Measurements from ENCODE around the gene PTK6. TPM values are rescaled to one million over a fixed set of nuclear protein-coding genes. Genes with fewer than 3 reads are reported as not detected.

Gene PTK6
- total RNA-seq, 4 donors from 2014 or later = 0.06 to 1.2 (median 0.23) TPM

DNA sequence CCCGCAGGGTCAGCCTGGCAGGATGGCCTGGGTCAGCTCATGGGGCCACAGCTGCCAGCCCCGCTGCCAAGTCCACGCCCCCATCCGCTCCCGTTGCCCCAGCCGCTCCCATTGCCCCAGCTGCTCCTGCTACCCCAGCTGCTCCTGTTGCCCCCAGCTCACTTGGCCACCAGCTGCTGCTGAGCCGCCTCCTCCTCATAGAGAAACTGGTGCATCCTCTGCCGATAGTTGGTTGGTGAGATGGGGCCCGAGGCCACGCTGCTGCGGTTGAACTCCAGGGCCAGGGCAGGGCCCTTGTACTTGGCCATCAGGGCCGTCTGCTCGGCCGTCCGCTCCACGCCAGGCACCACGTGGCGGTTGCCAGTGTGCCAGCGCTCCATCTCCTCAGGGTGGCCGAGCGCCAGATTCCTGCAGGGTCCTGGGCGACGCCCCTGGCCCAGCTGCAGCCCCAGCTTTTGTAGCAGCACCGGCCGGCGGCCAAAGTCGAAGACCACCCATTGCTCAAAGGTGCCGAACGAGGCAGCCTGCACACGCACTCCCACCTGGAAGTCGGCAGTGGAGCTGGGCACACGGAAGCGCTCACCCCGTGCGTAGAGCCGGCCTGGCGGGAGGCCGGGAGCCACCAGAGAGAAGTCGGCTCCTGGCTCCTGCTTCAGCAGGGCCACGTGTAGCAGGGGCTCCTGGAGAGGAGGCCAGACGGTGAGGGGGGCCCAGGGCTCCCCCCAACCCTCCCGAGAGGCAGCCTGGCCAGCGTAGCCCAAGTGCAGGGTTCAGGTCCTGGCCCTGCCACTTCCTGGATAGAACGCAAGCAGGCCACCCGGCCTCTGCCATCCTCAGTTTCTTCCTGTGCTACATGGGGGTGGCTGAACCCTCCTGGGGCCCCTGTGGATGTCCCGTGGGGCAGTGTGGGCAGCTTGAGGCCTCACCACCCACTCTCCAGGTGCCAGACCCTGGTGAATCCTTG is 32.1 kb upstream of the PTK6 start:
- DNase-seq (ENCODE audit: extremely low spot score) = no peak
- Histone ChIP-seq H3K4me3 (no peak overlapping the region), H3K9me3 (no peaks in the 10 kb centered on the region), H3K4me1 (peaks cover 14 to 27% (median 20%) of the 10 kb centered on the region in 4 donors), H3K36me3 (peaks cover 0 to 58% (median 46%) of the 10 kb centered on the region in 4 donors), H3K27ac (replicated peaks in 1 of 4) (no peak overlapping the region), H3K27me3 (no peaks in the 10 kb centered on the region)
- intact Hi-C loops (cut with DNase I) = no loop called here
- WGBS = 88% methylated on average over 10 of the region's 46 CpGs
- TF ChIP-seq POLR2A (IDR thresholded peaks at IDR 0.05; ENCODE audit: low read depth) = no peak
- TF ChIP-seq, protein P1, sequence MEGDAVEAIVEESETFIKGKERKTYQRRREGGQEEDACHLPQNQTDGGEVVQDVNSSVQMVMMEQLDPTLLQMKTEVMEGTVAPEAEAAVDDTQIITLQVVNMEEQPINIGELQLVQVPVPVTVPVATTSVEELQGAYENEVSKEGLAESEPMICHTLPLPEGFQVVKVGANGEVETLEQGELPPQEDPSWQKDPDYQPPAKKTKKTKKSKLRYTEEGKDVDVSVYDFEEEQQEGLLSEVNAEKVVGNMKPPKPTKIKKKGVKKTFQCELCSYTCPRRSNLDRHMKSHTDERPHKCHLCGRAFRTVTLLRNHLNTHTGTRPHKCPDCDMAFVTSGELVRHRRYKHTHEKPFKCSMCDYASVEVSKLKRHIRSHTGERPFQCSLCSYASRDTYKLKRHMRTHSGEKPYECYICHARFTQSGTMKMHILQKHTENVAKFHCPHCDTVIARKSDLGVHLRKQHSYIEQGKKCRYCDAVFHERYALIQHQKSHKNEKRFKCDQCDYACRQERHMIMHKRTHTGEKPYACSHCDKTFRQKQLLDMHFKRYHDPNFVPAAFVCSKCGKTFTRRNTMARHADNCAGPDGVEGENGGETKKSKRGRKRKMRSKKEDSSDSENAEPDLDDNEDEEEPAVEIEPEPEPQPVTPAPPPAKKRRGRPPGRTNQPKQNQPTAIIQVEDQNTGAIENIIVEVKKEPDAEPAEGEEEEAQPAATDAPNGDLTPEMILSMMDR (IDR thresholded peaks at IDR 0.05) = no peak
- no peak for TF ChIP-seq POLR2AphosphoS5 (IDR thresholded peaks at IDR 0.05)
- TF ChIP-seq EP300 (IDR thresholded peaks at IDR 0.05) = no peak

DNA sequence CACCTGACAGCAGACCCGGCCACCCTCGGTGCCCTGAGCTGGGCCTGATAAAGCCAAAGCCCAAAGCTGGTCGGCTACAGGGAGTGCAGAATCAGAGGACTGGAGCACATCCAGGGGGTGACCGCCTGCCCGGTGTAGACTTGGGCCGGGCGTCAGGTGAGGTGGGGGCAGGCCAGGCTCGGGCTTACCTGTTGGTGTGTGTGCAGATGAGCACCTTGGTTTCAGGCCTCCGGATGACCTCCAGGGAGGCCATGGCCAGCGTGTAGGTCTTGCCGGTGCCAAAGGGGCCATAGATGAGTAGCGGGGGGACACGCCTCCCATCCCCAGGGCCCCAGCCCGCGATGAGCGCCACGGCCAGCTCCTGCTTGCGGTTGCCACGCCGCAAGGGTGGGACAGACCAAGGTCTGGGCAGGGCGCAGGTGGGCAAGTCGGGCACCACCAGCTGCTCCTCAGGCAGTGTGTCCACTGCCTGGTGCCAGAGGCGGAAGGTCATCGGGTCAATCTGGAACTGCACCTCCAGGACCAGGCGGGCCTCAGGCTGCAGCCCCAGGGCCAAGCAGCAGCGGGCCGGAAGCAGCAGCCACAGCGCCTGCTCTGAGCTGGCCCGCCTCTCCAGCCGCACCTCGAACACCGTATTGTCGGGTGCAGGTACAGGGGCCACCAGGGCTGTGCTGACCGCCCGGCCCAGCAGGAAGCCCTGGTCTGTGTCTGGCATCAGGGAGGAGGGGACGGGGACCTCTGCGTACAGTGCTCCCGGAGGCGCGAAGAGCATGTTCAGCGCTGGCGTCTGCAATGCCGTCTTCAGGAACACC is 31.2 kb upstream of the PTK6 start:
- intact Hi-C loops (cut with DNase I) = no loop called here
- Histone ChIP-seq H3K4me3 (peak overlapping the region in 1 of 4 donors; percentile 23), H3K27ac (replicated peaks in 1 of 4) (no peak overlapping the region), H3K4me1 (peaks cover 10 to 21% (median 16%) of the 10 kb centered on the region in 4 donors), H3K27me3 (no peaks in the 10 kb centered on the region), H3K36me3 (peaks cover 0 to 67% (median 55%) of the 10 kb centered on the region in 4 donors), H3K9me3 (no peaks in the 10 kb centered on the region)
- TF ChIP-seq, protein P1 (IDR thresholded peaks at IDR 0.05) = no peak
- WGBS = 66% methylated on average over 12 of the region's 43 CpGs
- DNase-seq (ENCODE audit: extremely low spot score) = no peak

DNA sequence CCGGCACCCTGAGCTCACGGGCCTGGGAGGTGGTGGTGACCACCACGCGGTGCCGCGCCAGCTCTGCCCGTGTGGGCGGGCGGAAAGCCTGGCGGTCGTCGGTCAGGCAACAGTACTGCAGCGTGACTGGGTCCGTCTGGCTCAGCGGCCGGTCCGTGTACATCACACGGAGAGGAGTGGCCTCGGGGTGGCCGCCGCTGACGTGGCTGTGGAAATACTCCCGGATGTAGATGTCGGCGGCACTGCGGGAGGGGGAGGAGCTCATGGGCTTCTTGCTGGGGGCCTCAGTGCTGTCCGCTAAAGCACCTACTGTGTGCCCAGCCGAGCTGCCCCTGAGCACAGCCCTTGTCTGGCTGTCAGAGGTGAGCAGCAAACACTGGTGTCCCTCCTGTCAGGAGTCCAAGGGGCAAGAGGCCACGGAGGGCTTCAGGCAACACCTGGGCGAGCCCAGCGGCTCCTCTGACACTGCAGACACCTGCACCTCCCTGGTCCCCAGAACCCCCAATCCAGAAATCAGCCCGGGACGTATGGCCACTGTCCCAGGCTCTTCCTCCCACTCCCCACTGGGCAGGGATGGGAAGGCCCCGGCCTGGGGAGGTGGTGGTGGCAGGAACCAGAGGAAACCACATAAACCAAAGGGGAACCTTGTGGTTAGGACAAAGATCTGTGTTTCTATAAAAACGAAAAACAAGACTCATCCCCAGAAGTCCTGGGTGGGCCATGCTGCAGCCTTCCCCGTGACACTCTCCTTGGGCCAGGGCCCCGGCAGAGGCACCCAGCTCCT is 30.4 kb upstream of the PTK6 start:
- Histone ChIP-seq H3K27ac (replicated peaks in 1 of 4) (no peak overlapping the region), H3K4me1 (peaks cover 2 to 13% (median 8%) of the 10 kb centered on the region in 4 donors), H3K4me3 (no peak overlapping the region), H3K9me3 (no peaks in the 10 kb centered on the region), H3K36me3 (peaks cover 4 to 73% (median 59%) of the 10 kb centered on the region in 4 donors), H3K27me3 (no peaks in the 10 kb centered on the region)
- intact Hi-C loops (cut with DNase I) = no loop called here
- DNase-seq (ENCODE audit: extremely low spot score) = no peak
- 82% methylated on average over 29 of the region's 37 CpGs for WGBS
- TF ChIP-seq POLR2A (IDR thresholded peaks at IDR 0.05; ENCODE audit: low read depth) (no peak), EP300 (IDR thresholded peaks at IDR 0.05) (no peak), POLR2AphosphoS5 (IDR thresholded peaks at IDR 0.05) (no peak)
- TF ChIP-seq, protein P1 (IDR thresholded peaks at IDR 0.05) = no peak

DNA sequence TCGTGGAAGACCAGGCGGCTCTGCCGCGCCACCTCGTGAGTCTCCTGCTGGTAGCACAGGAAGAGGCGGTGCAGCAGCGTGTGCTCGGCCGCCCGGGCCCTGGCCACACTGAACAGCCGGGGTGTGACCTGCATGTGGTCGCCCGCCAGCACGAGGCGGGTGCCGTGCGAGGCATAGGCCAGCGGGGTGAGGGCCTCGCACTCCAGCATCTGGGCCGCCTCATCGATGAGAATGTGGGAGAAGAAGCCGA is 29.9 kb upstream of the PTK6 start:
- intact Hi-C loops (cut with DNase I) = no loop called here
- Histone ChIP-seq H3K9me3 (no peaks in the 10 kb centered on the region), H3K4me3 (no peak overlapping the region), H3K4me1 (peaks cover 0 to 8% (median 5%) of the 10 kb centered on the region in 4 donors), H3K27ac (replicated peaks in 1 of 4) (no peak overlapping the region), H3K36me3 (peaks cover 9 to 73% (median 60%) of the 10 kb centered on the region in 4 donors), H3K27me3 (no peaks in the 10 kb centered on the region)
- 93% methylated on average over 22 of the region's 22 CpGs for WGBS
- TF ChIP-seq, protein P1 (IDR thresholded peaks at IDR 0.05) = no peak
- TF ChIP-seq EP300 (IDR thresholded peaks at IDR 0.05) = no peak
- DNase-seq (ENCODE audit: extremely low spot score) = no peak
